AG04450 (cell line): ENCODE data around the gene TMEM120A. TPM values are rescaled to one million over a fixed set of nuclear protein-coding genes. Genes with fewer than 3 reads are reported as not detected.
"Not testable (repeated sequence)": the region's sequence is repeated elsewhere in the genome, so short reads cannot be mapped to it uniquely, and the experiment has no call there.

ENCODE experiments used
- CTCF ChIA-PET: fragments of 300-600, 350-600 bp; formaldehyde crosslinking; extraction: SDS; loops from one replicate; lab custom pipeline; 2022; ENCODE audit warnings: antibody characterized with exemption, inconsistent platforms; lab: Charles Lee
- POLR2A ChIA-PET: fragments of 350-600 bp; formaldehyde crosslinking; extraction: SDS; loops from one replicate; lab custom pipeline; 2021; ENCODE audit warnings: antibody characterized with exemption, inconsistent platforms; lab: Yijun Ruan, JAX
- DNase-seq: peaks from one replicate; pipeline ENCODE4 v3.0.0-alpha.2; 2011; ENCODE audit warnings: low read depth, low spot score
- H3K27ac ChIP-seq: one replicate; pipeline ENCODE4 v1.5.1; 2012; ENCODE audit warnings: low read depth, low read length, control low read depth
- H3K27me3 ChIP-seq: one replicate; pipeline ENCODE4 v1.6.0; 2012; ENCODE audit warnings: low read length; ENCODE audit not compliant: control insufficient read depth, insufficient read depth
- H3K4me3 ChIP-seq: 2 replicates; pipeline ENCODE4 v1.5.1; 2011; ENCODE audit warnings: mild to moderate bottlenecking, low read depth, low read length, control low read depth
- H3K9me3 ChIP-seq: 2 replicates; pipeline ENCODE4 v1.5.1; 2012; ENCODE audit warnings: low read length; ENCODE audit not compliant: control insufficient read depth, insufficient read depth
- polyA plus RNA-seq: library from polyadenylated mRNA; depleted of rRNA; stranded (reverse); fragments of >200 nt; gene quantifications from 2 replicates; pipeline ENCODE4 v1.2.3, GENCODE V29; 2011
- TF ChIP-seq, protein P1 (sequence below): IDR thresholded peaks from 2 replicates; pipeline ENCODE4 v1.5.1; 2011; ENCODE audit warnings: low read depth, low read length, control low read depth, inconsistent platforms

TMEM120A gene
- polyA plus RNA-seq, 1 experiment, result 46.3 TPM

DNA sequence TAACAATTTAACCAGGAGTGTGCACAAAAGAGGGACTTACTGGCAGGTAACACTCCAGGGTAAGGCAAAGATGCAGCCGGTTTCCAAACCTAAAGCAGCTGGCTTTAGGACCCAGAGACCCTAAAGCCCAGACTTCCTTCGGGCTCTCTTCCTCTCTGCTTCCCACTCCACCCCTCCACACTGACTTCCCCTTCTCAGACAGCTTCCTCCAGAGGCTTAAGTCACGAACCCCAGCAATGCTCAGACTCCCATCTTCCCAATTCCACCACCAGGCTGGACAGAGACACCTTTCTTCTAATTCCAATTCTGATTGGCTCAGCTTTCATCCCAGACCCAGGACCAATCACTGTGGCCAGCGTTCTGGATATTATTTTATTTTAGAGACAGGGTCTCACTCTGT, 28.6 kb upstream of the TMEM120A start:
- H3K9me3 ChIP-seq, result no peaks in the 10 kb centered on the region
- ChIA-PET CTCF (interaction anchor here (0.9 kb wide), 1 partner anchor 249 kb away, joined by 3 read pairs; no protein-coding TSS in a partner anchor), POLR2A (no interaction called here)
- DNase-seq, result no peak
- TF ChIP-seq, protein P1, sequence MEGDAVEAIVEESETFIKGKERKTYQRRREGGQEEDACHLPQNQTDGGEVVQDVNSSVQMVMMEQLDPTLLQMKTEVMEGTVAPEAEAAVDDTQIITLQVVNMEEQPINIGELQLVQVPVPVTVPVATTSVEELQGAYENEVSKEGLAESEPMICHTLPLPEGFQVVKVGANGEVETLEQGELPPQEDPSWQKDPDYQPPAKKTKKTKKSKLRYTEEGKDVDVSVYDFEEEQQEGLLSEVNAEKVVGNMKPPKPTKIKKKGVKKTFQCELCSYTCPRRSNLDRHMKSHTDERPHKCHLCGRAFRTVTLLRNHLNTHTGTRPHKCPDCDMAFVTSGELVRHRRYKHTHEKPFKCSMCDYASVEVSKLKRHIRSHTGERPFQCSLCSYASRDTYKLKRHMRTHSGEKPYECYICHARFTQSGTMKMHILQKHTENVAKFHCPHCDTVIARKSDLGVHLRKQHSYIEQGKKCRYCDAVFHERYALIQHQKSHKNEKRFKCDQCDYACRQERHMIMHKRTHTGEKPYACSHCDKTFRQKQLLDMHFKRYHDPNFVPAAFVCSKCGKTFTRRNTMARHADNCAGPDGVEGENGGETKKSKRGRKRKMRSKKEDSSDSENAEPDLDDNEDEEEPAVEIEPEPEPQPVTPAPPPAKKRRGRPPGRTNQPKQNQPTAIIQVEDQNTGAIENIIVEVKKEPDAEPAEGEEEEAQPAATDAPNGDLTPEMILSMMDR, result no peak
- H3K4me3 ChIP-seq, result no peak overlapping the region
- H3K27me3 ChIP-seq, result no peaks in the 10 kb centered on the region
- H3K27ac ChIP-seq, result no peak overlapping the region

DNA sequence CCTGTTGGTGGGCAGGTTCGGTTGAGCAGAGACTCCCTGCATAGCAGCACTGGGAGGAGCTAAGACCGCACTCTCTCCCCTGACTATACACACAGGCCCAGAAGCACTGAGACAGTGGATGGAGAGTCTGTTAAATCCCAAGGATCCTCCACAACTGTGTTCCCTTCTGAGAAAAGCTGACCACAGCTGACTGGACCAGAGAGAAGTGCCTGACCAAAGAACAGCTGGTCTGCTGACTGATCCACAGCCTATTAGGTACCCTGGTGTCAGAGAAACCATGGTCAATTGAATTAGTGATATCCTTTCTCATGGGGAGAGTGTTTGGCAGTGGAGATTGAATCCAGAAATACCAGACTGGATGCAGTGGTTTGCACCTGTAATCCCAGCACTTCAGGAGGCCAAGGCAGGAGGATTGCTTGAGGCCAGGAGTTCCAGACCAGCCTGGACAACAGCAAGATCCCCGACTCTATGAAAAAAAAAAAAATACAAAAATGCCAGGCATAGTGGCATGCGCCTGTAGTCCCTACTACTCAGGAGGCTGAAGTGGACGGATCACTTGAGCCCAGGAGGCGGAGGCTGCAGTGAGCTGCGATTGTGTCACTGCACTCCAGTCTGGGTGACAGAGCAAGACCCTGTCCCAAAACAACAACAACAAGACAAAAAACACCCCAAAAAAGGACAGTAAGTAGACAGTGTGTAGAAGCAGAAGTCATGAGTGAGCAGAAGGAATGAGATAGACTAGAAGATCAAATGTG, 27.8 kb upstream of the TMEM120A start:
- CTCF ChIA-PET, result interaction anchor here (0.9 kb wide), 1 partner anchor 248 kb away, joined by 3 read pairs; no protein-coding TSS in a partner anchor

DNA sequence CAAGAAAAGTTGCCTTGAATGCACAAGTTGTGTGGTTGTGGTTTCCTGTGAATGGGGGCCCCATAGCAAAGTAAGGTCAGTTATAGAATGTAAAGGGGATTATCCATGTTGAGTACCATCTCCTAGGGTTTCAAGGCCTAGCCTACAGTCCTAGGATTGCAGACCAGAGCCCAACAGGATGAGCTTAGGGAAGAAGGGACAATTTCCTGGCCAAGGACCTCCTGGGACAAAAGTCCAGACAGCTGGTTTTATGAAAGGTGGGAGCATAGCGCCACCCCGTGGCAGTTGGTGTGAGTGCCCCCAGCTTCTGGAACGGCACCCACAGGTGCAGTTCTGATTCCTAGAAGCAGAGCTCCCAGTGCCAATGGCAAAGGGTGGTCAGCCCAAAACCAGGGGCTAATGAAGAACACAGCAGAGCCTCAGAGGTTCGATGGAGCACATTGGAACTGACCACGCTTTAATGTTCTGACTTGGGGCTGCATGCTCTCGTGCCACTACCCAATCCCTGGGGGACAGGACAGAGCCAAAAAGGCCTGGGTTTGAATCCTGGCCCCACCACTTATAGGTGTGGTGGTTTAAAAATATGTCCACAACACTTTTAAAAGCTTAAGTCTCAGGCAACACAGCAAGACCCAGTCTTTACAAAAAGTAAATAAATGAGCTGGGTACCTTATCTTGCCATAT, 25.8 kb upstream of the TMEM120A start:
- no peaks in the 10 kb centered on the region for H3K27me3 ChIP-seq
- no peaks in the 10 kb centered on the region for H3K9me3 ChIP-seq
- CTCF ChIA-PET, result interaction anchor here (0.5 to 2.6 kb wide), 37 partner anchors 8 to 567 kb away, joined by 3 to 49 read pairs (median 4); partner anchors contain the start of gene CCL26
- no peak overlapping the region for H3K4me3 ChIP-seq
- POLR2A ChIA-PET, result interaction anchor here (0.7 to 1.0 kb wide), 2 partner anchors 23 to 105 kb away, joined by 3 read pairs; partner anchors contain the start of gene POR
- H3K27ac ChIP-seq, result no peak overlapping the region
- TF ChIP-seq, protein P1, result peak; percentile 93
- DNase-seq, result peak; percentile 8

More for the DNA sequence above, 27.8 kb upstream of the TMEM120A start:
- no peak overlapping the region for H3K4me3 ChIP-seq
- POLR2A ChIA-PET, result no interaction called here
- no peak for DNase-seq
- H3K27me3 ChIP-seq, result no peaks in the 10 kb centered on the region
- H3K9me3 ChIP-seq, result no peaks in the 10 kb centered on the region
- TF ChIP-seq, protein P1, result no peak
- no peak overlapping the region for H3K27ac ChIP-seq

DNA sequence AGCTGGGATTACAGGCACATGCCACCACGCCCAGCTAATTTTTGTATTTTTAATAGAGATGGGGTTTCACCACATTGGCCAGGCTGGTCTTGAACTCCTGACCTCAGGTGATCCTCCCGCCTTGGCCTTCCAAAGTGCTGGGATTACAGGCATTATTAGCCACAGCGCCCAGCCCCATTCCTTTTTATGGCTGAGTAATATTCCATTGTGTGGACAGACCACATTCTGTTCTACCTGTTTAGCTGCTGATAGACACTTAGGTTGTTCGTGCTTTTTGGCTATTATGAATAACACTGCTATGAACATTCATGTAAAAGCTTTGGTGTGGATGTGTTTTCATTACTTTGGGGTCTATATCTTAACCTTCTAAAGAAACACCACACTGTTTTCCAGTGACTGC, 24.1 kb upstream of the TMEM120A start:
- POLR2A ChIA-PET, result interaction anchor here (0.7 kb wide), 1 partner anchor 24 kb away, joined by 3 read pairs; no protein-coding TSS in a partner anchor
- DNase-seq, CTCF ChIA-PET, H3K4me3 ChIP-seq, H3K9me3 ChIP-seq, H3K27ac ChIP-seq, H3K27me3 ChIP-seq: not testable (repeated sequence)

DNA sequence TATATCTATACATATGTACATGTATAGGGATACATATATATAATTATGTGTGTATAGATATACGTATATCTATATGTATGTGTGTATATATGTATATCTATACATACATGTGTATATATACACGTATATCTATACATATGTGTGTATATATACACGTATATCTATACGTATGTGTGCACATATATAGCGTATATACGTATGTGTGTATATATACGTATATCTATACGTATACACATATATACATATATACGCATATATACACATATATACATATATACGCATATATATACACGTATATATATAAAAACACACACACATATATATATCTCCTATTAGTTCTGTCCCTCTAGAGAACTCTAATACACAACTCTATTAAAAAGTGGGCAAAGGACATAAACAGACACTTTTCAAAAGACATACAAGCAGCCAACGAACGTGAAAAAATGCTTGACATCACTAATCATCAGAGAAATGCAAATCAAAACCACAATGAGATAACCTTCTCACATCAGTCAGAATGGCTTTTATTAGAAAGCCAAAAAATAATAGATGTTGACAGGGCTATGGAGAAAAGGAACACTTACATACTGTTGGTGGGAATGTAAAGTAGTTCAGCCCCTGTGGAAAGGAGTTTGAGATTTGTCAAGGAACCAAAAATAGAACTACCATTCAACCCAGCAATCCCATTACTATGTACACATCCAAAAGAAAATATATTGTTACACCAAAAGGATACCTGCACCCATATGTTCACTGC, 22.0 kb upstream of the TMEM120A start:
- Histone ChIP-seq H3K4me3 (no peak overlapping the region), H3K27ac (no peak overlapping the region), H3K27me3 (no peaks in the 10 kb centered on the region), H3K9me3 (no peaks in the 10 kb centered on the region)
- TF ChIP-seq, protein P1, result no peak
- POLR2A ChIA-PET, result interaction anchor here (0.6 kb wide), 1 partner anchor 148 kb away, joined by 4 read pairs; no protein-coding TSS in a partner anchor
- CTCF ChIA-PET, result no interaction called here
- no peak for DNase-seq
